ENCODE measurements around the gene ERGIC1. TPM values are rescaled to one million over a fixed set of nuclear protein-coding genes. Genes with fewer than 3 reads are reported as not detected.

ERGIC1 gene
- total and polyA plus RNA-seq, 2 of the 13 experiments (the other 11 are each of a cell fraction or from before 2014, with no cell fraction given), result 78.5 to 184 TPM

- TF ChIP-seq ZNF407 (CRISPR knock-in tag; IDR thresholded peaks at IDR 0.05; ENCODE audit: not compliant biosample characterization) (peak; percentile 6), ZNF572 (CRISPR knock-in tag; IDR thresholded peaks at IDR 0.05) (peak; percentile 69; the same call in 1 of the 2 replicates), ZNF460 (CRISPR knock-in tag; IDR thresholded peaks at IDR 0.05; ENCODE audit: borderline replicate concordance) (no peak), ZNF329 (CRISPR knock-in tag; IDR thresholded peaks at IDR 0.05; ENCODE audit: low read depth) (peak; percentile 51; the same call in 1 of the 2 replicates), GPN1 (CRISPR knock-in tag; IDR thresholded peaks at IDR 0.05; ENCODE audit: borderline replicate concordance) (no peak), FOXO4 (CRISPR knock-in tag; conservative IDR thresholded peaks at IDR 0.05) (no peak), ZNF414 (CRISPR knock-in tag; IDR thresholded peaks at IDR 0.05) (no peak), ZNF24 (IDR thresholded peaks at IDR 0.05) (peak; percentile 91; the same call in 1 of the 2 replicates), ATAD3A (CRISPR knock-in tag; IDR thresholded peaks at IDR 0.05) (no peak), U2AF1 (optimal IDR thresholded peaks at IDR 0.05; ENCODE audit: low read depth, low read length) (no peak)
- TF ChIP-seq, protein P1, sequence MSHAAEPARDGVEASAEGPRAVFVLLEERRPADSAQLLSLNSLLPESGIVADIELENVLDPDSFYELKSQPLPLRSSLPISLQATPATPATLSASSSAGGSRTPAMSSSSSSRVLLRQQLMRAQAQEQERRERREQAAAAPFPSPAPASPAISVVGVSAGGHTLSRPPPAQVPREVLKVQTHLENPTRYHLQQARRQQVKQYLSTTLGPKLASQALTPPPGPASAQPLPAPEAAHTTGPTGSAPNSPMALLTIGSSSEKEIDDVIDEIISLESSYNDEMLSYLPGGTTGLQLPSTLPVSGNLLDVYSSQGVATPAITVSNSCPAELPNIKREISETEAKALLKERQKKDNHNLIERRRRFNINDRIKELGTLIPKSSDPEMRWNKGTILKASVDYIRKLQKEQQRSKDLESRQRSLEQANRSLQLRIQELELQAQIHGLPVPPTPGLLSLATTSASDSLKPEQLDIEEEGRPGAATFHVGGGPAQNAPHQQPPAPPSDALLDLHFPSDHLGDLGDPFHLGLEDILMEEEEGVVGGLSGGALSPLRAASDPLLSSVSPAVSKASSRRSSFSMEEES (CRISPR knock-in tag; IDR thresholded peaks at IDR 0.05), result 0 out of 2 replicates have a peak, but pooled peaks have one; percentile 29
- TF ChIP-seq, protein P2, sequence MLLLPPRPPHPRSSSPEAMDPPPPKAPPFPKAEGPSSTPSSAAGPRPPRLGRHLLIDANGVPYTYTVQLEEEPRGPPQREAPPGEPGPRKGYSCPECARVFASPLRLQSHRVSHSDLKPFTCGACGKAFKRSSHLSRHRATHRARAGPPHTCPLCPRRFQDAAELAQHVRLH (CRISPR knock-in tag; IDR thresholded peaks at IDR 0.05; ENCODE audit: borderline replicate concordance, low read depth), result peak; percentile 50; the same call in 1 of the 2 replicates
- TF ChIP-seq, protein P3, sequence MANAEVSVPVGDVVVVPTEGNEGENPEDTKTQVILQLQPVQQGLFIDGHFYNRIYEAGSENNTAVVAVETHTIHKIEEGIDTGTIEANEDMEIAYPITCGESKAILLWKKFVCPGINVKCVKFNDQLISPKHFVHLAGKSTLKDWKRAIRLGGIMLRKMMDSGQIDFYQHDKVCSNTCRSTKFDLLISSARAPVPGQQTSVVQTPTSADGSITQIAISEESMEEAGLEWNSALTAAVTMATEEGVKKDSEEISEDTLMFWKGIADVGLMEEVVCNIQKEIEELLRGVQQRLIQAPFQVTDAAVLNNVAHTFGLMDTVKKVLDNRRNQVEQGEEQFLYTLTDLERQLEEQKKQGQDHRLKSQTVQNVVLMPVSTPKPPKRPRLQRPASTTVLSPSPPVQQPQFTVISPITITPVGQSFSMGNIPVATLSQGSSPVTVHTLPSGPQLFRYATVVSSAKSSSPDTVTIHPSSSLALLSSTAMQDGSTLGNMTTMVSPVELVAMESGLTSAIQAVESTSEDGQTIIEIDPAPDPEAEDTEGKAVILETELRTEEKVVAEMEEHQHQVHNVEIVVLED (CRISPR knock-in tag; IDR thresholded peaks at IDR 0.05; ENCODE audit: borderline replicate concordance), result no peak
Measured at GRCh38 chr5:172832383-172833315, 1.4 kb upstream of the ERGIC1 start (continued).
